ENCODE data around the gene EDIL3.
"Not testable (repeated sequence)": the region's sequence is repeated elsewhere in the genome, so short reads cannot be mapped to it uniquely, and the experiment has no call there.

EDIL3 gene

GRCh38 chr5:84168841-84169240 lies 215.8 kb downstream of the EDIL3 start:
- no peaks in the 10 kb centered on the region for H3K4me1 ChIP-seq (ENCODE audit: control insufficient read depth, insufficient read depth, low read length)
- H3K27ac ChIP-seq (ENCODE audit: low read depth, low read length) = no peak overlapping the region
- H3K9me3 ChIP-seq (ENCODE audit: control insufficient read depth, insufficient read depth, low read length) = no peaks in the 10 kb centered on the region
- no peak overlapping the region for H3K4me3 ChIP-seq (ENCODE audit: low read depth, low read length)
- H3K36me3 ChIP-seq (ENCODE audit: control insufficient read depth, insufficient read depth, low read length) = no peaks in the 10 kb centered on the region
- no peaks in the 10 kb centered on the region for H3K27me3 ChIP-seq (ENCODE audit: control insufficient read depth, insufficient read depth, low read length)
- H3K9ac ChIP-seq (ENCODE audit: low read depth, low read length) = no peak overlapping the region

GRCh38 chr5:84163671-84164070 lies 221.0 kb downstream of the EDIL3 start:
- Histone ChIP-seq H3K27ac (ENCODE audit: low read depth, low read length) (no peak overlapping the region), H3K27me3 (ENCODE audit: control insufficient read depth, insufficient read depth, low read length) (no peaks in the 10 kb centered on the region), H3K36me3 (ENCODE audit: control insufficient read depth, insufficient read depth, low read length) (no peaks in the 10 kb centered on the region), H3K9me3 (ENCODE audit: control insufficient read depth, insufficient read depth, low read length) (no peaks in the 10 kb centered on the region), H3K9ac (ENCODE audit: low read depth, low read length) (no peak overlapping the region), H3K4me3 (ENCODE audit: low read depth, low read length) (no peak overlapping the region), H3K4me1 (ENCODE audit: control insufficient read depth, insufficient read depth, low read length) (no peaks in the 10 kb centered on the region)

- Histone ChIP-seq H3K4me1 (ENCODE audit: control insufficient read depth, insufficient read depth, low read length) (no peaks in the 10 kb centered on the region), H3K9me3 (ENCODE audit: control insufficient read depth, insufficient read depth, low read length) (no peaks in the 10 kb centered on the region), H3K27ac (ENCODE audit: low read depth, low read length) (no peak overlapping the region), H3K27me3 (ENCODE audit: control insufficient read depth, insufficient read depth, low read length) (no peaks in the 10 kb centered on the region), H3K9ac (ENCODE audit: low read depth, low read length) (no peak overlapping the region), H3K36me3 (ENCODE audit: control insufficient read depth, insufficient read depth, low read length) (no peaks in the 10 kb centered on the region), H3K4me3 (ENCODE audit: low read depth, low read length) (no peak overlapping the region)
Observed at GRCh38 chr5:84162695-84163094, 222.0 kb downstream of the EDIL3 start.

GRCh38 chr5:84160650-84161049 lies 224.0 kb downstream of the EDIL3 start:
- H3K36me3 ChIP-seq (ENCODE audit: control insufficient read depth, insufficient read depth, low read length) = not testable (repeated sequence)

GRCh38 chr5:84149094-84149493 lies 235.6 kb downstream of the EDIL3 start:
- H3K36me3 ChIP-seq (ENCODE audit: control insufficient read depth, insufficient read depth, low read length) = no peaks in the 10 kb centered on the region
- H3K9ac ChIP-seq (ENCODE audit: low read depth, low read length) = no peak overlapping the region
- no peak overlapping the region for H3K27ac ChIP-seq (ENCODE audit: low read depth, low read length)
- no peak overlapping the region for H3K4me3 ChIP-seq (ENCODE audit: low read depth, low read length)
- H3K4me1 ChIP-seq (ENCODE audit: control insufficient read depth, insufficient read depth, low read length) = no peaks in the 10 kb centered on the region
- H3K27me3 ChIP-seq (ENCODE audit: control insufficient read depth, insufficient read depth, low read length) = no peaks in the 10 kb centered on the region
- H3K9me3 ChIP-seq (ENCODE audit: control insufficient read depth, insufficient read depth, low read length) = no peaks in the 10 kb centered on the region

More at GRCh38 chr5:84160650-84161049, 224.0 kb downstream of the EDIL3 start:
- H3K27me3 ChIP-seq (ENCODE audit: control insufficient read depth, insufficient read depth, low read length); H3K4me3 ChIP-seq (ENCODE audit: low read depth, low read length); H3K9me3 ChIP-seq (ENCODE audit: control insufficient read depth, insufficient read depth, low read length); H3K9ac ChIP-seq (ENCODE audit: low read depth, low read length); H3K4me1 ChIP-seq (ENCODE audit: control insufficient read depth, insufficient read depth, low read length); H3K27ac ChIP-seq (ENCODE audit: low read depth, low read length): not testable (repeated sequence)

- Histone ChIP-seq H3K27ac (ENCODE audit: low read depth, low read length) (no peak overlapping the region), H3K9me3 (ENCODE audit: control insufficient read depth, insufficient read depth, low read length) (no peaks in the 10 kb centered on the region), H3K36me3 (ENCODE audit: control insufficient read depth, insufficient read depth, low read length) (no peaks in the 10 kb centered on the region), H3K4me3 (ENCODE audit: low read depth, low read length) (no peak overlapping the region), H3K27me3 (ENCODE audit: control insufficient read depth, insufficient read depth, low read length) (no peaks in the 10 kb centered on the region), H3K9ac (ENCODE audit: low read depth, low read length) (no peak overlapping the region), H3K4me1 (ENCODE audit: control insufficient read depth, insufficient read depth, low read length) (no peaks in the 10 kb centered on the region)
Observed at GRCh38 chr5:84148651-84149050, 236.0 kb downstream of the EDIL3 start.

GRCh38 chr5:84137541-84137940 lies 247.1 kb downstream of the EDIL3 start:
- Histone ChIP-seq H3K36me3 (ENCODE audit: control insufficient read depth, insufficient read depth, low read length) (no peaks in the 10 kb centered on the region), H3K4me1 (ENCODE audit: control insufficient read depth, insufficient read depth, low read length) (no peaks in the 10 kb centered on the region), H3K27ac (ENCODE audit: low read depth, low read length) (no peak overlapping the region), H3K9me3 (ENCODE audit: control insufficient read depth, insufficient read depth, low read length) (no peaks in the 10 kb centered on the region), H3K4me3 (ENCODE audit: low read depth, low read length) (no peak overlapping the region), H3K9ac (ENCODE audit: low read depth, low read length) (no peak overlapping the region), H3K27me3 (ENCODE audit: control insufficient read depth, insufficient read depth, low read length) (no peaks in the 10 kb centered on the region)

GRCh38 chr5:84131372-84131771 lies 253.3 kb downstream of the EDIL3 start:
- no peak overlapping the region for H3K27ac ChIP-seq (ENCODE audit: low read depth, low read length)
- H3K4me3 ChIP-seq (ENCODE audit: low read depth, low read length) = no peak overlapping the region
- no peak overlapping the region for H3K9ac ChIP-seq (ENCODE audit: low read depth, low read length)
- H3K36me3 ChIP-seq (ENCODE audit: control insufficient read depth, insufficient read depth, low read length) = no peaks in the 10 kb centered on the region
- no peaks in the 10 kb centered on the region for H3K27me3 ChIP-seq (ENCODE audit: control insufficient read depth, insufficient read depth, low read length)
- no peaks in the 10 kb centered on the region for H3K4me1 ChIP-seq (ENCODE audit: control insufficient read depth, insufficient read depth, low read length)
- no peaks in the 10 kb centered on the region for H3K9me3 ChIP-seq (ENCODE audit: control insufficient read depth, insufficient read depth, low read length)

- Histone ChIP-seq H3K9me3 (ENCODE audit: control insufficient read depth, insufficient read depth, low read length) (no peaks in the 10 kb centered on the region), H3K27me3 (ENCODE audit: control insufficient read depth, insufficient read depth, low read length) (no peaks in the 10 kb centered on the region), H3K4me3 (ENCODE audit: low read depth, low read length) (no peak overlapping the region), H3K4me1 (ENCODE audit: control insufficient read depth, insufficient read depth, low read length) (no peaks in the 10 kb centered on the region), H3K9ac (ENCODE audit: low read depth, low read length) (no peak overlapping the region), H3K36me3 (ENCODE audit: control insufficient read depth, insufficient read depth, low read length) (no peaks in the 10 kb centered on the region), H3K27ac (ENCODE audit: low read depth, low read length) (no peak overlapping the region)
Observed at GRCh38 chr5:84130006-84130580, 254.6 kb downstream of the EDIL3 start.

- no peak overlapping the region for H3K4me3 ChIP-seq (ENCODE audit: low read depth, low read length)
- H3K27ac ChIP-seq (ENCODE audit: low read depth, low read length) = no peak overlapping the region
- H3K9me3 ChIP-seq (ENCODE audit: control insufficient read depth, insufficient read depth, low read length) = no peaks in the 10 kb centered on the region
- H3K4me1 ChIP-seq (ENCODE audit: control insufficient read depth, insufficient read depth, low read length) = no peaks in the 10 kb centered on the region
- H3K36me3 ChIP-seq (ENCODE audit: control insufficient read depth, insufficient read depth, low read length) = no peaks in the 10 kb centered on the region
- no peak overlapping the region for H3K9ac ChIP-seq (ENCODE audit: low read depth, low read length)
- H3K27me3 ChIP-seq (ENCODE audit: control insufficient read depth, insufficient read depth, low read length) = no peaks in the 10 kb centered on the region
Observed at GRCh38 chr5:84125216-84125615, 259.5 kb downstream of the EDIL3 start.

GRCh38 chr5:84119252-84119651 lies 265.4 kb downstream of the EDIL3 start:
- no peaks in the 10 kb centered on the region for H3K9me3 ChIP-seq (ENCODE audit: control insufficient read depth, insufficient read depth, low read length)

GRCh38 chr5:84118551-84118950 lies 266.1 kb downstream of the EDIL3 start:
- H3K27me3 ChIP-seq (ENCODE audit: control insufficient read depth, insufficient read depth, low read length) = no peaks in the 10 kb centered on the region
- H3K36me3 ChIP-seq (ENCODE audit: control insufficient read depth, insufficient read depth, low read length) = no peaks in the 10 kb centered on the region
- H3K9me3 ChIP-seq (ENCODE audit: control insufficient read depth, insufficient read depth, low read length) = no peaks in the 10 kb centered on the region
- H3K9ac ChIP-seq (ENCODE audit: low read depth, low read length) = no peak overlapping the region
- no peak overlapping the region for H3K27ac ChIP-seq (ENCODE audit: low read depth, low read length)
- peaks cover 14% of the 10 kb centered on the region for H3K4me1 ChIP-seq (ENCODE audit: control insufficient read depth, insufficient read depth, low read length)
- H3K4me3 ChIP-seq (ENCODE audit: low read depth, low read length) = no peak overlapping the region

More at GRCh38 chr5:84119252-84119651, 265.4 kb downstream of the EDIL3 start:
- no peaks in the 10 kb centered on the region for H3K27me3 ChIP-seq (ENCODE audit: control insufficient read depth, insufficient read depth, low read length)
- H3K4me1 ChIP-seq (ENCODE audit: control insufficient read depth, insufficient read depth, low read length) = peaks cover 7% of the 10 kb centered on the region; the same call in 1 of the 2 replicates
- no peak overlapping the region for H3K9ac ChIP-seq (ENCODE audit: low read depth, low read length)
- no peaks in the 10 kb centered on the region for H3K36me3 ChIP-seq (ENCODE audit: control insufficient read depth, insufficient read depth, low read length)
- no peak overlapping the region for H3K27ac ChIP-seq (ENCODE audit: low read depth, low read length)
- H3K4me3 ChIP-seq (ENCODE audit: low read depth, low read length) = no peak overlapping the region
